K562 (cell line): ENCODE results near the gene SERPIND1. TPM values are rescaled to one million over a fixed set of nuclear protein-coding genes. Genes with fewer than 3 reads are reported as not detected.

Experiments
- BCL6 ChIP-seq: fragments of 250-450 bp; sonication (Bioruptor Pico); IDR thresholded peaks from 2 replicates; pipeline ENCODE4 v1.4.0; 2020
- BDP1 ChIP-seq: IDR thresholded peaks from 3 replicates; pipeline ENCODE4 v1.6.1; 2011; ENCODE audit not compliant: insufficient read length, insufficient read depth
- DNMT1 ChIP-seq: fragments of 450-650 bp; IDR thresholded peaks from 2 replicates; pipeline ENCODE4 v1.6.1; 2016; ENCODE audit warnings: antibody characterized with exemption, mild to moderate bottlenecking
- E2F4 ChIP-seq: sonication (generic); formaldehyde crosslinking; IDR thresholded peaks from 2 replicates; pipeline ENCODE4 v1.8.0; 2022; ENCODE audit warnings: mild to moderate bottlenecking, low read depth, missing genetic modification reagents
- EHMT2 ChIP-seq: fragments of 450-650 bp; IDR thresholded peaks from 2 replicates; pipeline ENCODE4 v1.6.1; 2018; ENCODE audit warnings: antibody characterized with exemption
- ESRRB ChIP-seq: fragments of 250-450 bp; sonication (Bioruptor Pico); IDR thresholded peaks from 2 replicates; pipeline ENCODE4 v1.5.0; 2020; ENCODE audit warnings: mild to moderate bottlenecking, moderate library complexity, borderline replicate concordance
- GATAD2A ChIP-seq: fragments of 450-650 bp; IDR thresholded peaks from 2 replicates; pipeline ENCODE4 v1.6.1; 2017
- HDAC1 ChIP-seq, 2 experiments: fragments of 450-650 bp; IDR thresholded peaks; 2 replicates each; pipeline ENCODE4 v1.6.1; 2016 to 2017; ENCODE audit warnings: inconsistent platforms in 1 of 2, mild to moderate bottlenecking in 1 of 2, moderate library complexity in 1 of 2
- KAT2B ChIP-seq: IDR thresholded peaks from one replicate; pipeline ENCODE4 v1.6.1; 2012; ENCODE audit warnings: low read depth, mild to moderate bottlenecking, control low read depth, inconsistent platforms, low read length, moderate library complexity
- KLF13 ChIP-seq: fragments of 450-650 bp; IDR thresholded peaks from 2 replicates; pipeline ENCODE4 v1.6.1; 2016; ENCODE audit warnings: missing genetic modification characterization, low read depth, mild to moderate bottlenecking, missing compliant biosample characterization, moderate library complexity, borderline replicate concordance
- MAFF ChIP-seq: IDR thresholded peaks from 2 replicates; pipeline ENCODE4 v1.6.1; 2012; ENCODE audit warnings: low read length, improper control_type of control experiment
- MBD2 ChIP-seq: sonication (generic); IDR thresholded peaks from 2 replicates; pipeline ENCODE4 v1.6.1; 2016; ENCODE audit warnings: low read depth, borderline replicate concordance
- MEIS2 ChIP-seq: fragments of 450-650 bp; IDR thresholded peaks from 2 replicates; pipeline ENCODE4 v1.6.1; 2014; ENCODE audit warnings: mild to moderate bottlenecking; ENCODE audit not compliant: partially characterized antibody
- PTTG1 ChIP-seq: fragments of 450-650 bp; IDR thresholded peaks from 2 replicates; pipeline ENCODE4 v1.6.1; 2016; ENCODE audit warnings: low read depth, mild to moderate bottlenecking, missing genetic modification characterization, missing compliant biosample characterization
- RB1 ChIP-seq: fragments of 450-650 bp; IDR thresholded peaks from 2 replicates; pipeline ENCODE4 v1.6.1; 2017; ENCODE audit warnings: low read depth, mild to moderate bottlenecking
- STAT6 ChIP-seq: sonication (generic); formaldehyde crosslinking; IDR thresholded peaks from 2 replicates; pipeline ENCODE4 v1.8.1; 2023; ENCODE audit warnings: mild to moderate bottlenecking, missing genetic modification reagents
- TAL1 ChIP-seq: fragments of 450-650 bp; IDR thresholded peaks from 2 replicates; pipeline ENCODE4 v1.6.1; 2016; ENCODE audit warnings: mild to moderate bottlenecking
- TEAD1 ChIP-seq, 2 experiments: fragments of 450-650 bp in 1 of 2; sonication (generic) in 1 of 2; formaldehyde crosslinking; IDR thresholded peaks; 2 replicates each; pipeline versions ENCODE4 v1.4.0 to v1.8.0; 2020 to 2022; ENCODE audit warnings: mild to moderate bottlenecking in 2 of 2, missing genetic modification reagents in 1 of 2
- U2AF2 ChIP-seq: fragments of 200-400 bp; formaldehyde crosslinking; optimal IDR thresholded peaks from 2 replicates; pipeline ENCODE3; 2017; ENCODE audit warnings: low read depth, mild to moderate bottlenecking, low read length
- ZNF24 ChIP-seq: fragments of 450-650 bp; IDR thresholded peaks from 2 replicates; pipeline ENCODE4 v1.6.1; 2016
- ZNF431 ChIP-seq: sonication (generic); formaldehyde crosslinking; IDR thresholded peaks from 2 replicates; pipeline ENCODE4 v1.8.0; 2022; ENCODE audit warnings: mild to moderate bottlenecking, missing genetic modification reagents
- ZNF512 ChIP-seq: IDR thresholded peaks from 2 replicates; pipeline ENCODE4 v1.6.1; 2016; ENCODE audit warnings: missing genetic modification characterization, missing compliant biosample characterization
- ZNF766 ChIP-seq: fragments of 200-800 bp; sonication (Bioruptor generic); conservative IDR thresholded peaks from 2 replicates; pipeline ENCODE4 v1.6.1; 2016; ENCODE audit warnings: missing genetic modification characterization, missing compliant biosample characterization
- polyA plus RNA-seq, 8 experiments: library from polyadenylated mRNA; depleted of rRNA in 4 of 8; stranded (reverse) in 5 of 8; unstranded in 3 of 8; fragments of >200 nt; fragmentation: Nextera tagmentation in 2 of 8; fragmentation: Illumina TruSeq in 1 of 8; extraction: Ambion mirVana in 2 of 8; extraction: Trizol in 1 of 8; gene quantifications; 2 replicates each; pipeline versions ENCODE4 v1.2.1 to v1.2.3, GENCODE V29; 2011 to 2014; ENCODE audit warnings: inconsistent platforms in 1 of 8, missing spikeins in 1 of 8
- total RNA-seq, 7 experiments: library from RNA; depleted of rRNA in 6 of 7; stranded (reverse); fragments of >200 nt in 6 of 7; fragmentation: Illumina TruSeq in 2 of 7; extraction: Trizol in 2 of 7; gene quantifications; 2 replicates each; pipeline versions ENCODE4 v1.2.1 to v1.2.3, GENCODE V29; 2011 to 2021; ENCODE audit warnings: low replicate concordance in 1 of 7
- TF ChIP-seq, protein P1 (sequence below): fragments of 250-450 bp; sonication (Bioruptor Pico); IDR thresholded peaks from 2 replicates; pipeline ENCODE4 v1.5.0; 2021; ENCODE audit warnings: mild to moderate bottlenecking, borderline replicate concordance

SERPIND1 gene
- total and polyA plus RNA-seq, 9 of the 15 experiments (the other 6 are each of a cell fraction or from before 2014, with no cell fraction given) = 0.04 to 0.11 (median 0.09) TPM; not detected in 6

DNA sequence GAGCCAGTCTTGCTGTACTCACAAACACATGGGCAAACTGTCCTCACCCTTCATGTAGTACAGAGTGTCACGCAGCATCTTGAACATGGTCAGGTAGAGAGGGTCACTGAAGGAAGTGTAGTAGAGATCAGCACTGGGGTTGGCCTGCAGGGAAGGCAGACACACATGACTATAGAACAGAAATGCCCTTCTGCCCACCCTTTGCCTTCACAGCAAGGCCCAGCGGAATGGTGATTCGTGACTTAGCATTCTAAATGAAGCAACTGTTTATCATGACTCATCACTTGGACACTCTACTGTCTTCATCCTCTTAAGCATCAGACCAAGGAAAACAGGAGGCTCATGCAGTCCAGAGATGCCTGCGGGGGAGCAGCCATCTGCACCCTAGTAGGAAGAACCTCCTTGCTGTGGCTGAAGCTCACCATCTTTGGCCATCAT is 33.4 kb downstream of the SERPIND1 start (continued):
- TF ChIP-seq ZNF766 (CRISPR knock-in tag) (peak; percentile 73; the same call in 1 of the 2 replicates), ZNF512 (tag) (no peak), KLF13 (tag) (0 out of 2 replicates have a peak, but pooled peaks have one; percentile 27), MBD2 (no peak), MEIS2 (peak; percentile 75), RB1 (no peak), EHMT2 (peak; percentile 81), TEAD1 (CRISPR knock-in tag; IDR thresholded peaks at IDR 0.05) (peak in 1 of 2 experiments; percentile 26; a peak in 1 of 4 replicates), HDAC1 (IDR thresholded peaks at IDR 0.05) (peak in 1 of 2 experiments; percentile 78; a peak in 2 of 4 replicates), ESRRB (no peak), E2F4 (CRISPR knock-in tag) (0 out of 2 replicates have a peak, but pooled peaks have one; percentile 70), BDP1 (no peak), STAT6 (no peak), ZNF431 (no peak), DNMT1 (no peak), TAL1 (no peak), ZNF24 (no peak), GATAD2A (no peak), KAT2B (no peak), MAFF (peak; percentile 92), PTTG1 (no peak), BCL6 (CRISPR knock-in tag) (no peak), U2AF2 (no peak)
- TF ChIP-seq, protein P1, sequence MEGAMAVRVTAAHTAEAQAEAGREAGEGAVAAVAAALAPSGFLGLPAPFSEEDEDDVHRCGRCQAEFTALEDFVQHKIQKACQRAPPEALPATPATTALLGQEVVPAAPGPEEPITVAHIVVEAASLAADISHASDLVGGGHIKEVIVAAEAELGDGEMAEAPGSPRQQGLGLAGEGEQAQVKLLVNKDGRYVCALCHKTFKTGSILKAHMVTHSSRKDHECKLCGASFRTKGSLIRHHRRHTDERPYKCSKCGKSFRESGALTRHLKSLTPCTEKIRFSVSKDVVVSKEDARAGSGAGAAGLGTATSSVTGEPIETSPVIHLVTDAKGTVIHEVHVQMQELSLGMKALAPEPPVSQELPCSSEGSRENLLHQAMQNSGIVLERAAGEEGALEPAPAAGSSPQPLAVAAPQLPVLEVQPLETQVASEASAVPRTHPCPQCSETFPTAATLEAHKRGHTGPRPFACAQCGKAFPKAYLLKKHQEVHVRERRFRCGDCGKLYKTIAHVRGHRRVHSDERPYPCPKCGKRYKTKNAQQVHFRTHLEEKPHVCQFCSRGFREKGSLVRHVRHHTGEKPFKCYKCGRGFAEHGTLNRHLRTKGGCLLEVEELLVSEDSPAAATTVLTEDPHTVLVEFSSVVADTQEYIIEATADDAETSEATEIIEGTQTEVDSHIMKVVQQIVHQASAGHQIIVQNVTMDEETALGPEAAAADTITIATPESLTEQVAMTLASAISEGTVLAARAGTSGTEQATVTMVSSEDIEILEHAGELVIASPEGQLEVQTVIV (CRISPR knock-in tag) = no peak
